Stimulated activated memory B cell treated with anti-CD40 and anti-IgM and Interleukin-4, amounts not matched to agents 10 μg/mL and 1 μg/mL and 100 μg/mL, for 72 hours (primary cell): ENCODE results near the gene GJA3.
A peak's percentile ranks its signal among the peaks of the same experiment; 100 is the strongest.

Source experiments
- ATAC-seq: fragments of 150-1000 bp; cut with Tn5 transposase; 2 replicates; pipeline ENCODE4 v1.10.0; 2021
- H3K27ac Mint-ChIP-seq: one replicate; pipeline ENCODE4 v1.8.0; 2022; ENCODE audit warnings: mild to moderate bottlenecking, mixed read lengths
- H3K27me3 Mint-ChIP-seq: one replicate; pipeline ENCODE4 v1.8.0; 2022; ENCODE audit warnings: mixed read lengths
- H3K36me3 Mint-ChIP-seq: one replicate; pipeline ENCODE4 v1.8.0; 2022; ENCODE audit warnings: mixed read lengths
- H3K4me1 Mint-ChIP-seq: one replicate; pipeline ENCODE4 v1.8.0; 2022; ENCODE audit warnings: mixed read lengths
- H3K4me3 Mint-ChIP-seq: one replicate; pipeline ENCODE4 v1.8.0; 2022; ENCODE audit warnings: mild to moderate bottlenecking, moderate library complexity, mixed read lengths
- H3K9me3 Mint-ChIP-seq: one replicate; pipeline ENCODE4 v1.8.0; 2022; ENCODE audit warnings: mixed read lengths

Gene GJA3

DNA sequence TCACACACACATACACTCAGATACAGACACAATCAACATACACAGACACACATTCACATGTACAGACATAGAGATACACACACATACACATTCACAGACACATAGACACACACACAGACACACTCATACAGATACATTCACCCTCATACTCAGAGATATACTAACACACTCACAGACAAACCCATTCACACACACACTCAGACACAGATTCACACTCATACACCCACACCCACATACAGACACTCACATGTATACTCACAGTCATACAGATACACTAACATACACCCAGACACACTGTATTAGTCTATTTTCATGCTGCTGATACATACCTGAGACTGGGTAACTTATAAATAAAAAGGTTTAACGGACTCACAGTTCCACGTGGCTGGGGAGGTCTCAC, 30.8 kb downstream of the GJA3 start:
- Mint-ChIP-seq H3K4me1 (no peaks in the 10 kb centered on the region), H3K9me3 (no peaks in the 10 kb centered on the region), H3K27me3 (no peaks in the 10 kb centered on the region), H3K27ac (no peak overlapping the region), H3K36me3 (no peaks in the 10 kb centered on the region), H3K4me3 (no peak overlapping the region)
- no peak for ATAC-seq

DNA sequence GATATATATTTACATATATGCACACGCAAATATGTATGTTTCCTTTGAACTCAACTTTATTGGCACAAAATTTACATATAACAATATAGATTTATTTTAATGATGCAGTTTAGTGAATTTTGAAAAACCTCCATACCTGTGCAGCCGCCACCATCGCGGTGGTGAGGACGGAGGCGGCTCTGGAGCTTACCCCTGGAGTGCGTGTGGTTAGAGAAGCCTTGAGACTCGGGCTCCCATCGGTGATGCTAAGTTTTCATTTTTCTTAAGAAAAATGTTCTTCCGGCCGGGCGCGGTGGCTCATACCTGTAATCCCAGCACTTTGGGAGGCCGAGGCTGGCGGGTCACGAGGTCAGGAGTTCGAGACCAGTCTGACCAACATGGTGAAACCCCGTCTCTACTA, 31.8 kb downstream of the GJA3 start:
- no peak for ATAC-seq
- no peaks in the 10 kb centered on the region for H3K9me3 Mint-ChIP-seq
- no peaks in the 10 kb centered on the region for H3K36me3 Mint-ChIP-seq
- H3K4me1 Mint-ChIP-seq: no peaks in the 10 kb centered on the region
- no peak overlapping the region for H3K27ac Mint-ChIP-seq
- no peak overlapping the region for H3K4me3 Mint-ChIP-seq
- peaks cover 8% of the 10 kb centered on the region for H3K27me3 Mint-ChIP-seq

GRCh38 chr13:20128459-20128931, 32.4 kb downstream of the GJA3 start:
- Mint-ChIP-seq H3K27ac (no peak overlapping the region), H3K27me3 (peaks cover 10% of the 10 kb centered on the region), H3K4me1 (no peaks in the 10 kb centered on the region), H3K36me3 (no peaks in the 10 kb centered on the region), H3K4me3 (peak overlapping the region; percentile 65), H3K9me3 (no peaks in the 10 kb centered on the region)
- ATAC-seq: peak; percentile 35

DNA sequence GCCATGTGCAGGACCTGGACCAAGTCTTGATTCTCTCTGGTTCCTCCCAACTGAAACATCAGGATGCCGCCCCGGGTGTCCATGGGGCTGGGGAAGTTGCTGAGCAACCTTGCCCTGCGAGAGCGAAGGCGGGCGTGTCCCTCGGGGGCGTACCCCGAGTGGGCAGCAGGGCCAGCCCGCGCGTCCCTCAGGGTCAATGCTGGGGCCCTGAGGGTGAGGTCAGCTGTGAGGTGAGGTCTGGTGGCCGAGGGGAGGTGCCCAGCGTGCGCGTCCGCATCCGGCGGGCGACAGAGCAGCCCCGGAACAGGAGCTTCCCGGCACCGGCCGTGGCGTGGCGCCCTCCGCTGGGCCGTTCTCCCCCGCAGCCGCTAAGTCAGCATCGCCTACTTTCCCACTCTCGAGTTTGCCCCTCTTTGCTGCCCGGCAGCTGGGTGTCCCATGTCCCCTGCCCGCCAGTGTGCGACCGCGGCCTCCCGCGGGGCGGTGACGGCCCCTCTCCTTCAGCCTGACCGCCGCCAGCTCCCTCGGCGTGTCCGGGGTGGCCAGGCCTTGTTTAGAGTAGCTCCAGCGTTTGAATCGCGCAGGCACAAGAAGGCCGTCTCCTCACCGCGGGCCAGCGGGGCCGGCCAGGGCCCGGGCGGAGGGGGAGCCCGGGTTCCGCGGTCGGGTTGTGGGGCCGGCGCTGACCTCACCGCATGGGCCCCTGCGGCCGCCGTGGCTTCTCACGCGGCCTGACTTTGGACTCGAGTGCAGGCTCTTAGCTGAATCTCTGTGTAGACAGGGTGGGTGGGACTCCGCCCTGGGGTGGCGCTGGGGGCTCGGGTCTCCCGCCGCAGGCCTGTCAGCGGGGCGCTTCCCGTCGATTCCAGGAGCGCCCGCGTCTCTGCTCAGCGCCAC, 33.0 kb downstream of the GJA3 start:
- no peaks in the 10 kb centered on the region for H3K36me3 Mint-ChIP-seq
- H3K27ac Mint-ChIP-seq: no peak overlapping the region
- peak; percentile 76 for ATAC-seq
- H3K27me3 Mint-ChIP-seq: peaks cover 10% of the 10 kb centered on the region
- H3K4me1 Mint-ChIP-seq: no peaks in the 10 kb centered on the region
- peak overlapping the region; percentile 65 for H3K4me3 Mint-ChIP-seq
- H3K9me3 Mint-ChIP-seq: no peaks in the 10 kb centered on the region

GRCh38 chr13:20127262-20127561, 33.6 kb downstream of the GJA3 start:
- Mint-ChIP-seq H3K4me3 (peak overlapping the region; percentile 65), H3K36me3 (no peaks in the 10 kb centered on the region), H3K27me3 (peaks cover 10% of the 10 kb centered on the region), H3K9me3 (no peaks in the 10 kb centered on the region), H3K27ac (no peak overlapping the region), H3K4me1 (no peaks in the 10 kb centered on the region)
- peak; percentile 10 for ATAC-seq

DNA sequence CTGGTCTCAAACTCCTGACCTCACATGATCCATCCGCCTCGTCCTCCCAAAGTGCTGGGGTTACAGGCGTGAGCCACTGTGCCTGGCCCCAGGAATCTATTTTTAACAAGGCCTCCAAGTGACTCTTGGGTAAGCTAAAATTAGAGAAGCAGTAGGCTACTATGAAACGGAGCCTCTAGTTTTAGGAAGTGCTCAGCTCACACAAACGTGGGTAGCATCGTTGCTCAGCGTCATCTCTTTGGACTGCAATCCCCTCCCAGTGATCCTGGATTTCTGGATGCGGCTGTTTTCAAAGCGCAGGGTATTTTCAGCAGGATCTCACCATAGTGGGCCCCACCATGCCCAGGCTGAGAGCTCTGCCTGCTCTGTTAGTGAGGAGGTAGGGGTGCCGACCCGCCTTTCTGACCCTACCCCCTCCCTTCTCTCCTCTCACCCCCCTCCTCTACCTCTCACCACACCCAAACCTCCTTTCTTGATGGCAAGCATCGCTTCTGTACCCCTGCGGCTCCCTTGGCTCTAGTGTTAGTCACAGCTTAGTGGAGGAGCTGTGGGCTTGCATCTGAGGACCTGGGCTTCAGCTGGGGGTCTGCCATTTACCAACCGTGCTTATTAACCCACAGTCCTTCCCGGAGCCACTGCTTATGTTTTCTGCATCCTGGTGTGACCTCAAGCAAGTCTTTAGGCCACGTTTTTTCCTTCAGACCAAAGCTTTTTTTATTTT, 34.2 kb downstream of the GJA3 start:
- H3K9me3 Mint-ChIP-seq: no peaks in the 10 kb centered on the region

DNA sequence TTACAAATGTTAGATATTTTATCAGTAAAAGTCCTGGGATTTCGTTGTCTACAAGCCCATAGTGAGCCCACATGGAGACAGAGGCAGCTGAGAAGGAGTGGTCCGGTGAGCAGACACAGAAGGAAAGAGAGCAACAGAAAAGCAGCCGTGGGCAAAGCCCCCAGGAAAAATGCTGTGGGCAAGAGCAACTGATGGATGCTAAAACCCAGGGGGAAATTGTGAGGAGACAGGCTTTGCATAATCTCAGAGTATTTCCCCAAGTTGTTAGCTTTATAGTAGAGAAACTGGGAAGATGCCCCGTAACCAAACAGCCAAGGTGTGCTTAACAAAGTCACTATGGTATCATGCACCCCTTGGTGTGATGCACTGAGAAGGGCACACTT, 35.1 kb downstream of the GJA3 start:
- no peaks in the 10 kb centered on the region for H3K9me3 Mint-ChIP-seq
- H3K36me3 Mint-ChIP-seq: no peaks in the 10 kb centered on the region
- H3K27ac Mint-ChIP-seq: no peak overlapping the region
- no peak overlapping the region for H3K4me3 Mint-ChIP-seq
- peaks cover 18% of the 10 kb centered on the region for H3K27me3 Mint-ChIP-seq
- ATAC-seq: no peak
- peaks cover 7% of the 10 kb centered on the region for H3K4me1 Mint-ChIP-seq

More for the DNA sequence above, 34.2 kb downstream of the GJA3 start:
- Mint-ChIP-seq H3K27me3 (peaks cover 10% of the 10 kb centered on the region), H3K4me1 (no peaks in the 10 kb centered on the region), H3K27ac (no peak overlapping the region), H3K36me3 (no peaks in the 10 kb centered on the region), H3K4me3 (no peak overlapping the region)
- ATAC-seq: no peak

GRCh38 chr13:20125129-20125782, 35.6 kb downstream of the GJA3 start:
- Mint-ChIP-seq H3K4me3 (no peak overlapping the region), H3K36me3 (no peaks in the 10 kb centered on the region), H3K27me3 (peaks cover 22% of the 10 kb centered on the region), H3K9me3 (no peaks in the 10 kb centered on the region), H3K4me1 (peaks cover 11% of the 10 kb centered on the region), H3K27ac (no peak overlapping the region)
- no peak for ATAC-seq

- no peak for ATAC-seq
- H3K4me3 Mint-ChIP-seq: no peak overlapping the region
- peaks cover 30% of the 10 kb centered on the region for H3K27me3 Mint-ChIP-seq
- no peak overlapping the region for H3K27ac Mint-ChIP-seq
- no peaks in the 10 kb centered on the region for H3K36me3 Mint-ChIP-seq
- H3K4me1 Mint-ChIP-seq: peaks cover 20% of the 10 kb centered on the region
- H3K9me3 Mint-ChIP-seq: no peaks in the 10 kb centered on the region
These were observed 36.5 kb downstream of the GJA3 start for GRCh38 chr13:20124303-20124702.

GRCh38 chr13:20121159-20121525, 39.7 kb downstream of the GJA3 start:
- Mint-ChIP-seq H3K27ac (peak overlapping the region; percentile 74), H3K36me3 (no peaks in the 10 kb centered on the region), H3K4me1 (peaks cover 25% of the 10 kb centered on the region), H3K27me3 (peaks cover 36% of the 10 kb centered on the region), H3K4me3 (peak overlapping the region; percentile 69), H3K9me3 (no peaks in the 10 kb centered on the region)
- ATAC-seq: no peak

DNA sequence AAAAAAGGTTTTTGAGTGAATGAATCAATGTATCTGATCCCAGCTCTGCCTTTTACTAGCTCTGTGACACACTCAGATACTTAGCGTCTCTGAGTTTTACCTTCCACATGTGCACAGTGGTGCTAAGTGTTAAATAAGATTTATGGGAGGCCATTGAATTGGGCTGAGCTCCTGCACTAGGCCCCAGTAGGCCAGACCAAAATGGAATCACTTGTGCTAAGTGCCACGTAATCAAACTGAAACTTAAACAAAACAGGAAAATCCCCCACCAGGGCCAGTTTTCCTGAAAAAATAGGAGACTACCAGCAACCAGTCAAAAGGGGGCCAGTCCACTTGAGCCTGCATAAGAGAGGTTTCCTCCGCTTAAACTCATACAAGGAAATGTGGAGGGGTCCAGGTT, 40.9 kb downstream of the GJA3 start:
- peak overlapping the region; percentile 69 for H3K4me3 Mint-ChIP-seq
- H3K9me3 Mint-ChIP-seq: no peaks in the 10 kb centered on the region
- H3K27ac Mint-ChIP-seq: peak overlapping the region; percentile 74

GRCh38 chr13:20118268-20119140, 42.3 kb downstream of the GJA3 start:
- H3K27me3 Mint-ChIP-seq: peaks cover 27% of the 10 kb centered on the region

More for the DNA sequence above, 40.9 kb downstream of the GJA3 start:
- no peak for ATAC-seq
- Mint-ChIP-seq H3K4me1 (peaks cover 25% of the 10 kb centered on the region), H3K27me3 (peaks cover 36% of the 10 kb centered on the region), H3K36me3 (no peaks in the 10 kb centered on the region)

DNA sequence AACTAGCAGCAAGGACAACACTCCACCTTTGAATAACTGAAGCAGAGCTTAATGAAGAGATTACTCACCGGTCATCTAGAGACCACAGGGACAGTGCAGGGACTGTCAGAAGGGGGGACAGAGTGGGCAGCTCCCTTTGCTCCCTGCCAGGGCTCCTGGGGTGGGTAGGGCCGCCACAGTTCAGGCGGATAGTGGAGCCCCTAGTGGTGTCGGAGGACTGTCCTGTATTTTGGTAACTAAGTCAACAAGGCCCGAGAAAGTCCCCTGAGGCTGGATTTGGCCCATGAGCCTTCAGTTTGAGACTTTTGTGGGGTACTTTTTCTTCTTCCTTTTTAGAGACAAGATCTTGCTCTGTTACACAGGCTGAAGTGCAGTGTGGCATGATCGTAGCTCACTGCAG, 44.6 kb downstream of the GJA3 start:
- H3K4me1 Mint-ChIP-seq: peaks cover 22% of the 10 kb centered on the region
- ATAC-seq: no peak
- no peaks in the 10 kb centered on the region for H3K36me3 Mint-ChIP-seq
- no peaks in the 10 kb centered on the region for H3K9me3 Mint-ChIP-seq
- H3K27ac Mint-ChIP-seq: no peak overlapping the region
- no peak overlapping the region for H3K4me3 Mint-ChIP-seq
- H3K27me3 Mint-ChIP-seq: peaks cover 23% of the 10 kb centered on the region

More at GRCh38 chr13:20118268-20119140, 42.3 kb downstream of the GJA3 start:
- Mint-ChIP-seq H3K4me3 (peak overlapping the region; percentile 84), H3K36me3 (no peaks in the 10 kb centered on the region), H3K27ac (peak overlapping the region; percentile 74), H3K9me3 (no peaks in the 10 kb centered on the region), H3K4me1 (peaks cover 25% of the 10 kb centered on the region)
- ATAC-seq: peak; percentile 52

GRCh38 chr13:20114066-20114610, 46.7 kb downstream of the GJA3 start:
- ATAC-seq: no peak

More at GRCh38 chr13:20114066-20114610, 46.7 kb downstream of the GJA3 start:
- Mint-ChIP-seq H3K4me3 (no peak overlapping the region), H3K36me3 (no peaks in the 10 kb centered on the region), H3K4me1 (peaks cover 3% of the 10 kb centered on the region), H3K9me3 (no peaks in the 10 kb centered on the region), H3K27me3 (peaks cover 13% of the 10 kb centered on the region), H3K27ac (no peak overlapping the region)
